WTC11 (cell line): ENCODE measurements around the gene CAMSAP3.

ENCODE experiments used
- ATF1 ChIP-seq: sonication (generic); formaldehyde crosslinking; IDR thresholded peaks from 2 replicates; pipeline ENCODE4 v1.8.1; 2023; ENCODE audit warnings: mild to moderate bottlenecking, moderate library complexity, missing genetic modification reagents
- CREM ChIP-seq: sonication (generic); formaldehyde crosslinking; IDR thresholded peaks from 2 replicates; pipeline ENCODE4 v1.8.1; 2022; ENCODE audit warnings: mild to moderate bottlenecking, missing genetic modification reagents, moderate library complexity
- CTCF ChIP-seq: fragments of 200-600 bp; IDR thresholded peaks from 2 replicates; pipeline ENCODE4 v1.8.0; 2022; ENCODE audit warnings: antibody characterized with exemption
- ESRRA ChIP-seq: sonication (generic); formaldehyde crosslinking; IDR thresholded peaks from 2 replicates; pipeline ENCODE4 v1.8.1; 2022; ENCODE audit warnings: mild to moderate bottlenecking, missing genetic modification reagents, borderline replicate concordance
- SP1 ChIP-seq: sonication (generic); formaldehyde crosslinking; conservative IDR thresholded peaks from 2 replicates; pipeline ENCODE4 v1.8.1; 2022; ENCODE audit warnings: missing genetic modification reagents
- ZMAT4 ChIP-seq: fragments of 250-450 bp; sonication (Bioruptor Pico); IDR thresholded peaks from 2 replicates; pipeline ENCODE4 v1.9.0; 2021; ENCODE audit warnings: mild to moderate bottlenecking
- ZNF138 ChIP-seq: sonication (generic); formaldehyde crosslinking; conservative IDR thresholded peaks from 2 replicates; pipeline ENCODE4 v1.8.1; 2022; ENCODE audit warnings: mild to moderate bottlenecking, moderate library complexity, missing genetic modification reagents
- ZNF317 ChIP-seq: sonication (generic); formaldehyde crosslinking; IDR thresholded peaks from 2 replicates; pipeline ENCODE4 v1.8.1; 2023; ENCODE audit warnings: low read depth, mild to moderate bottlenecking, moderate library complexity, missing genetic modification reagents, borderline replicate concordance
- TF ChIP-seq, protein P1 (sequence below): sonication (generic); formaldehyde crosslinking; conservative IDR thresholded peaks from 2 replicates; pipeline ENCODE4 v1.8.1; 2023; ENCODE audit warnings: mild to moderate bottlenecking, low read depth, missing genetic modification reagents, moderate library complexity
- TF ChIP-seq, protein P2 (sequence below): sonication (generic); formaldehyde crosslinking; IDR thresholded peaks from 2 replicates; pipeline ENCODE4 v1.8.0; 2022; ENCODE audit warnings: mild to moderate bottlenecking, missing genetic modification reagents
- TF ChIP-seq, protein P3 (sequence below): sonication (generic); formaldehyde crosslinking; IDR thresholded peaks from 2 replicates; pipeline ENCODE4 v1.8.1; 2023; ENCODE audit warnings: mild to moderate bottlenecking, missing genetic modification reagents, moderate library complexity

DNA sequence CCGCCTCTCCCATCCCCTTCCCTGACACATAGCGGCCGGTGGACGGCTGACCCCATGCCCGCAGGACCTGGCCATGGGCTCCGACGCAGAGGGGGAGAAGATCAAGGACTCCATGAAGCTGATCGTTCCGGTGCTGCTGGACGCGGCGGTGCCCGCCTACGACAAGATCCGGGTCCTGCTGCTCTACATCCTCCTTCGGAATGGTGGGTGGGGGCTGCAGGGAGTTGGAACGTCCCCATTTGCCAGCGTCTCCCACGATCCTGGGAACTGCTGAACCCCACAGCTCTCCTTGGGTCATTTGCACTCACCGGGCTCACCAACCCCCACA, 48.9 kb downstream of the CAMSAP3 start:
- TF ChIP-seq, protein P1, sequence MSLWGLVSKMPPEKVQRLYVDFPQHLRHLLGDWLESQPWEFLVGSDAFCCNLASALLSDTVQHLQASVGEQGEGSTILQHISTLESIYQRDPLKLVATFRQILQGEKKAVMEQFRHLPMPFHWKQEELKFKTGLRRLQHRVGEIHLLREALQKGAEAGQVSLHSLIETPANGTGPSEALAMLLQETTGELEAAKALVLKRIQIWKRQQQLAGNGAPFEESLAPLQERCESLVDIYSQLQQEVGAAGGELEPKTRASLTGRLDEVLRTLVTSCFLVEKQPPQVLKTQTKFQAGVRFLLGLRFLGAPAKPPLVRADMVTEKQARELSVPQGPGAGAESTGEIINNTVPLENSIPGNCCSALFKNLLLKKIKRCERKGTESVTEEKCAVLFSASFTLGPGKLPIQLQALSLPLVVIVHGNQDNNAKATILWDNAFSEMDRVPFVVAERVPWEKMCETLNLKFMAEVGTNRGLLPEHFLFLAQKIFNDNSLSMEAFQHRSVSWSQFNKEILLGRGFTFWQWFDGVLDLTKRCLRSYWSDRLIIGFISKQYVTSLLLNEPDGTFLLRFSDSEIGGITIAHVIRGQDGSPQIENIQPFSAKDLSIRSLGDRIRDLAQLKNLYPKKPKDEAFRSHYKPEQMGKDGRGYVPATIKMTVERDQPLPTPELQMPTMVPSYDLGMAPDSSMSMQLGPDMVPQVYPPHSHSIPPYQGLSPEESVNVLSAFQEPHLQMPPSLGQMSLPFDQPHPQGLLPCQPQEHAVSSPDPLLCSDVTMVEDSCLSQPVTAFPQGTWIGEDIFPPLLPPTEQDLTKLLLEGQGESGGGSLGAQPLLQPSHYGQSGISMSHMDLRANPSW (CRISPR knock-in tag): no peak
- TF ChIP-seq CTCF (no peak), ESRRA (no peak), SP1 (CRISPR knock-in tag) (no peak), CREM (CRISPR knock-in tag) (no peak), ZMAT4 (CRISPR knock-in tag) (no peak), ZNF317 (CRISPR knock-in tag) (no peak), ATF1 (CRISPR knock-in tag) (no peak), ZNF138 (CRISPR knock-in tag) (no peak)
- TF ChIP-seq, protein P2, sequence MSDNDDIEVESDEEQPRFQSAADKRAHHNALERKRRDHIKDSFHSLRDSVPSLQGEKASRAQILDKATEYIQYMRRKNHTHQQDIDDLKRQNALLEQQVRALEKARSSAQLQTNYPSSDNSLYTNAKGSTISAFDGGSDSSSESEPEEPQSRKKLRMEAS (CRISPR knock-in tag): no peak
- TF ChIP-seq, protein P3, sequence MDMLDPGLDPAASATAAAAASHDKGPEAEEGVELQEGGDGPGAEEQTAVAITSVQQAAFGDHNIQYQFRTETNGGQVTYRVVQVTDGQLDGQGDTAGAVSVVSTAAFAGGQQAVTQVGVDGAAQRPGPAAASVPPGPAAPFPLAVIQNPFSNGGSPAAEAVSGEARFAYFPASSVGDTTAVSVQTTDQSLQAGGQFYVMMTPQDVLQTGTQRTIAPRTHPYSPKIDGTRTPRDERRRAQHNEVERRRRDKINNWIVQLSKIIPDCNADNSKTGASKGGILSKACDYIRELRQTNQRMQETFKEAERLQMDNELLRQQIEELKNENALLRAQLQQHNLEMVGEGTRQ (CRISPR knock-in tag): no peak
